Hematopoietic multipotent progenitor cell treated with erythropoietin and hydrocortisone succinate and interleukin-3 and kit ligand, for 8 days (in vitro differentiated cells): ENCODE data around the gene AGER.

ENCODE experiments used
- DNase-seq: peaks from one replicate; pipeline ENCODE4 v3.0.0-alpha.2; 2015

Gene AGER

GRCh38 chr6:32167761-32168262, 16.2 kb downstream of the AGER start:
- peak; percentile 97 for DNase-seq

DNA sequence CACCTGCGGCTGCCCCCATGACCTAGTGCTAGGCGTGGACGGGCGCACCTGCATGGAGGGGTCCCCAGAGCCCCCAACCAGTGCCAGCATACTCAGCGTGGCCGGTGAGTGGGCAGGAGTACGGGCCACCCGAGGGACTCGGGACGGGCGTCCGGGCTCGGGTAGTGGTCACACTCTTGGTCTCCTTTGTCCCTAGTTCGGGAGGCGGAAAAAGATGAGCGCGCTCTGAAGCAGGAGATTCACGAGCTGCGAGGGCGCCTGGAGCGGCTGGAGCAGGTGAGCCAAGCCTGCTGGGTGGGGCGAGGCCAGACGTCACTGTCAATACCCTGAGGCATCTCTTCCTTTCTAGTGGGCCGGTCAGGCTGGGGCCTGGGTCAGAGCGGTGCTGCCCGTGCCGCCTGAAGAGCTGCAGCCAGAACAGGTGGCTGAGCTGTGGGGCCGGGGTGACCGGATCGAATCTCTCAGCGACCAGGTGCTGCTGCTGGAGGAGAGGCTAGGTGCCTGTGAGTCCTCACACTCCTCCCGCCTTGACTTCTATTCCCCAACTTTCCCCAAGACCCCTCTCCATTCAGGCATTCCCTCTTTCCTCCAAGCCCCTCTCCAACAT, 16.8 kb downstream of the AGER start:
- no peak for DNase-seq

- peak; percentile 44 for DNase-seq
These were observed 17.5 kb downstream of the AGER start for GRCh38 chr6:32166411-32167061.

DNA sequence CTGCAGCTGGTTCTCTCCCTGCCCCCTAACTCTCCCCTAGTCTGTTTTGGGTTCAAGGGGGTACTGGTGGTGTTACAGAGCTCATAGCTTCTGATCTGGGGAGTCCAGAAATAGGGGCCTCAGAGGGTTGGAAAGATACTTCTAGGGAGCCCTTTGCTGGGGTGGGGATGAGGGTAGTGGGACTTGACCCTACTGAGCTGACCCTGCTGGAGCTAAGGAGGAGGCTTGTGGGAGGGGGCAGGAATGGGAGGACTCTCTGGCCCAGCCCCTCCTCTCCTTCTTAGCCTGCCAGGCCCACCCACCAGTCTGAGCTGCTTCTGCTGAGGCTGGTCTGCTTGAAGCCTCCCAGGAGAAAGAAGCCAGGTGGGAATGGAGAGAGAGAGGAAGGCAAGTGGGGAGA, 19.8 kb downstream of the AGER start, which contains the start of gene EGFL8:
Gene EGFL8, plus strand, starts transcription at position 301 of the 400 bp plus-strand sequence. CDS start 1,571 bp downstream, outside the sequence.
- no peak for DNase-seq

DNA sequence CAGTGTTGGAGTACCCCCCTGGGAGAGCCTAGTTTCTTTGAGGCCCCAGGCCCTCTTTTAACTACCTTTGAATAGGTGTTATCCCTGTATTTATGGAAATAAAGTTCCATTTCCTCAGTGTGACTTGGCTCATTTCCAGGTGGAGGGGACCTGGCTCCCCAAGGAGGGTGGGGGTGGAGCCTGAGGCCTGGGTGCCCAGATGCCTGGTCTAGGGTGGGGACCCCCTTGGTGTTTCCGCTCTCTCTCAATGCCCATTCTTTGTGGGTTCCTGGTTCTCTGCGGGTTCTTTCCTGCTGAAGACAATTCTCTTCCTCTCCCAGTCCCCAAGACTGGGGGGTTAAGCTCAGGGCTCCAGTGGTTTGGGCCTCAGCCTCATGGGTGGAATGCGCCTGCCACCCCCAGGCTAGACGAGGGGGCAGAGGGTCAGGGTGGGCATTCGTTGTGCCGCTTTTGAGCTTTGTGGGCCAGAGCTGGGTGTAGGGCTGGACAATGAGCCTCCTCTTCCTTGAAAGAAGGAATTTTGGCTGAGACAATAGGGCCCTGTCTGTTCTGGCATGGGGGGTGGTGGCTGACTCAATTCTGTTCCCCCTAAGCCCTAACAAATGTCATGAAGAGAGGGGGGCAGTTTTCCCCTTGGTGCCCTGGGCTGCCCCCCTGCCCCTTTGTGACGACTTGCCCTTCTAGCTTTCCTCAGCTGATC, 20.3 kb downstream of the AGER start:
- DNase-seq = no peak

- no peak for DNase-seq
These were observed 26.0 kb downstream of the AGER start for GRCh38 chr6:32158052-32158451.

DNA sequence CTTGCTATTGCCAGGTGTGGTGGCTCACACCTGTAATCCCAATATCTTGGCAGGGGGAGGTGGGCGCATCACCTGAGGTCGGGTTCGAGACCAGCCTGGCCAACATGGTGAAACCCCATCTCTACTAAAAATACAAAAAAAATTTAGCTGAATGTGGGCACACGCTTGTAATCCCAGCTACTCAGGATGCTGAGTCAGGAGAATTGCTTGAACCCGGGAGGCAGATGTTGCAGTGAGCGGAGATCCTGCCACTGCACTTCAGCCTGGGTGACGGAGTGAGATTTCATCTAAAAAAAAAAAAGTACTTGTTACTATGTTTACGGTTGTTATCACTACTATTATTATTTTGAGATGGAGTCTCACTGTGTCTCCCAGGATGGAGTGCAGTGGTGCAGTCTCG, 27.2 kb downstream of the AGER start:
- DNase-seq = no peak

DNA sequence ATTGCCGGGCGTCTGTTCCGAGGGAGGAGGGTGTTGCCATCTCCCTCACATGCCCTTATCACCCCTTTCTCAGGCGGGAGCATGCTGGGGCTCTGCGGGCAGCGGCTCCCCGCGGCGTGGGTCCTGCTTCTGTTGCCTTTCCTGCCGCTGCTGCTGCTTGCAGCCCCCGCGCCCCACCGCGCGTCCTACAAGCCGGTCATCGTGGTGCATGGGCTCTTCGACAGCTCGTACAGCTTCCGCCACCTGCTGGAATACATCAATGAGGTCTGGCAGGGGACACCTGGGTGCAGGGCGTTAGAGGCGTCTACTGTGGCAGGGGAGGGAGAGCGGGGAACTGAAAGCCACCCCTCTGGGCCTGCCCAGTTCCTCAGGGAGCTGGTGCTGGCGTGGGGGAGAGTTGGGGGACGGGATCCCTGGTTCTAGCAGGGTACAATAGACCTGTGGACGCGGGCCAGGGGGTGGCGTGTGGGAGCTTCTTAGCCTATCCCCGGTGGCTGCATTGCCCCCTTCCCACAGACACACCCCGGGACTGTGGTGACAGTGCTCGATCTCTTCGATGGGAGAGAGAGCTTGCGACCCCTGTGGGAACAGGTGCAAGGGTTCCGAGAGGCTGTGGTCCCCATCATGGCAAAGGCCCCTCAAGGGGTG, 29.4 kb downstream of the AGER start:
- DNase-seq = no peak

GRCh38 chr6:32153564-32154513, 30.2 kb downstream of the AGER start, which contains the start of gene PPT2:
PPT2 (plus strand) TSS chr6:32154141; CDS start chr6:32154595, 454 bp downstream.
- peak; percentile 96 for DNase-seq

DNA sequence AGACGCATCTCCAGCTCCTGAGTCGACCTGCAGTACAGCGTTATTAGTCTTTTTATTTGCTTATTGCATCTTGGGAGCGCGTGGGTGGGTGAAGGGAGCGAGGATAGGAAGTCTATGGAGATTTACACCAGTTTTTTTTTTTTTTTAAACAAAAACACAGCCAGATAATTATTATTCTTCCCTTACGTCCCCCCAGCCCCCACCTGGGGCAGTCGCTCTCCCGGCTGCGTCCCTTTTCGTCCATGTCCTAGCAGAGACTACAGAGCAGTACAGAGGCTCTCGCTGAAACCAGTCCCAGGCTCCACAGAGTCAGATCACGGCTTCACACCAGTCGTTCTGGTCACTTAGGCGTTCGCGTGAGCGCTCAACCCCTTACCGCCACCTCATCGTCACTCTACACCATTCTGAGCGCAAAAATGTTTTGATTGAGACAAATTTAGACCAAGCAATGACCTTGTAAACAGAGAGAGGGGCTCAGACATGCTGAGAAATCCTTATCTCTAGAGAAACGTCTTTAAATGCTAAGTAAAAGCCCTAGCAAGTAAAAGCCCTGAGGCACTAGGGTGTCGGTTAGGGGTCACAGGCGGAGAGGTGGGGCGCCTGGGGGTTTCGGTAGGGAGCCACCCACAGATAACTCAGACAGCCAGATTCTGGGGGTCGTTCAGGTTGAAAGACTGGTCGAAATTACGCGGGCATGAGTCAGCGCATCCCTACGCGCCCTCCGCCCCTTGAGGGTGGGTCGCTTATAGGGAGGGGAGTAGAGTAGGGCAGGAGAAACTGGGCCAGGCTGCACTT, 31.1 kb downstream of the AGER start:
- DNase-seq = no peak

- no peak for DNase-seq
These were observed 31.9 kb downstream of the AGER start, which contains the start of gene PRRT1 for GRCh38 chr6:32151863-32152768. PRRT1 (minus strand) TSS chr6:32151939; CDS start chr6:32151827, 112 bp downstream.

- no peak for DNase-seq
These were observed 32.7 kb downstream of the AGER start for GRCh38 chr6:32151181-32151862.

DNA sequence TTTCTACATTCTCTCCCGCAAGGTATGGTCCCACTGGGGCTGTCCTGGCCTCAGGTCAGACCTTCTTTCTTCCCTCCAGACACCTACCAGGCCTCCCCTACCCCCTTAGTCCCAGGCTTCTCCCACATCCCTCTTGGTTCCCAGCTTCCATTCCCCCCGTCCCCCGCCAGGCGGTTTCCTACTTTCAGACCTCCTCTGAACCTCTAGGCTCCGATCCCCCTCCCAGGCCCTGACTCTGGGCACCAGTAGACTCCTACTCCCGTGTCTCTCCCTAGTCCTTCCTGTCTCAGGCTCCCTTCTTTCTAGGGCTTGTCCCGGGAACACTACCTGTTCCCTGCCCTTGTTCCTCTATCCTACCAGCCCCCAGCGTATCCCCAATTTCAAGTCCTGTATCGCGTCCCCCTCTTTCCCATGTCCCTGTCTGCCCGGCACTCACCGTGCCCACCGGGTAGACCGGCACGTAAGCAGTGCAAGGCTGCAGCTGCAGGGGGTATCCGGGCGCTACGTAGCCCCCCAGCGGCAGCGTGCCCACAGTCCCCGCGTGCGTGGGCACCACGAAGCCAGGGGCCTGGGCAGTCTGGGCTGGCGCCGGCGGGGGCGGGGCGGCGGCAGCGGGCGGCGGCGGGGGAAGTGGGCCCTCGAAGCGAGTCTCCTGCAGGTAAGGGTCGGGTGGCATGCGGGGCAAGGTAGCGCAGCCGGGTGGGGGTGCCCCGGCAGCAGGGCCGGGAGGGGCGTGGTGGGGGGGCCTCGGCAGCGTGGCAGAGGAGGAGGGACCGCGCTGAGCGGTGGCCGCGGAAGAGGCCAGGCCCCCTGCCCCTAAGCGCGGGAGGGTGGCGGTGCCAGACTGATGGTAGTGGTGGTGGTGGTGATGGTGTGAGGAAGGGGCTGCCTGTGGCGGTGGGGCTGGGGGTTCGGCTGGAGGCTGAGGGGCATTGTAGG, 33.9 kb downstream of the AGER start:
- no peak for DNase-seq

DNA sequence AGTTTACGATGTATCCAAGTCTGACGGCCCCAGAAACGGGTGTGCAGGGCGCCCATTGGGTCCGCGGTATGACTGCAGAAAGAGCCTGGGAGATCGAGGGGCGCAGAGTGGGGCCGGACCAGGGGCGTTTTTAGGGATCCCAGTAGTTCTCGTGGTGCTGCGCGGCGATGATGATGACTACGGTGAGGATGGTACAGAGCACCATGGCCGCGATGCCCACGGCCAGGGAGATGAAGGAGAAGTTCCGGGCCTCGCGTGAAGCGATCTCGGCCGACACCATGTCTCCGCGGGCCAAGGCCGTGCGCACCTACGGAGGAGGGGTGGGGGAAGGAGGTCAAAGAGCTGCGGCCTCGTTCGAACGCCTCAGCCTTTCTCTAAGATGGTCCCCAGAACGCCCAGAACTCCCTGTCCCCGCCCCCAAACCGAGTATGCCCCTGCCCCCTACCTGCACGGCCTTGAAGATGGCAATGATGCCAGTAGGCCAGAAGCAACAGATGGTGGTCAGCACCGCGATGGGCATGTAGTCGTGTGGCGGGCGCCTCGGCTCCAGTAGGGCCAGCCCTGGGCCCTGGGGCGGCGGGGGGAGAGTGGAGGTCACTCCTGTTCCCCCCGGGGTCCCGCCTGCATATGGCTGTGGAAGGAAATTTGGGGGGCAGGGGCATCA, 34.8 kb downstream of the AGER start:
- DNase-seq = no peak

GRCh38 chr6:32148289-32149091, 35.6 kb downstream of the AGER start:
- peak; percentile 88 for DNase-seq

DNA sequence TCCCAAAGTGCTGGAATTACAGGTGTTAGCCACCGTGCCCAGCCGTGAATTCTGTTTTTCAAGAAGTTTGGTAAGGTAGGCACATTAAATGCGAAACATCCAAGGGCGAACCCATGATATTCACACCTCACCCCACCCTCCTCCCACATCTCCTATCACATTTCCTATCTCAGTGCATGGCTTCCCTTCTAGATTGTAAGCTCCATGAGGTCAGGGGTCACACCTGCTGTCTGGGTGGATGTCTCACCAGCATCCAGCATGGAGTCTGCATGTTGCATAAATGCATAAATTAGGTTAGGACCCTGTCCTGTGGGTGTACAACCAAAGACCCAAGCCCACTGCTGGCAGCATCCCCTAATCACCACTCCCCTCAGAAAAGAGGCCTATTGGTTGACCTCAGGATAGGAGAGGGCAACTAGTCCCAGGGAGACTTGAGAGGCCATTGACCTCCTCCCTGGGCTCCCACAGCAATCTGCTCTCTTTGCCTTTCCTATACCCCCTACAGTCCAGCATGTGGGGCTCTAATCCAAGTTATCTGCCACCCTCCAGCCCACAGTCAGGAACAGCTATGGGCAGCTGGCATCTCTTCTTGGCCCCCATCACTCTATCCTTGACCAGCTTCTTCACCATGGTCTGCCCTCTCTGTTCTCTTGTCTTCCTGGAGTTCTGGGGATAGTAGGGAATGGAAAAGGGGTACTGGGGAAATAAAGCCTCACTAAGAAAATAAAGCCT, 36.5 kb downstream of the AGER start:
- DNase-seq = peak; percentile 62
